HCT116 (cell line): Measurements from ENCODE around the gene CDA. TPM values are rescaled to one million over a fixed set of nuclear protein-coding genes. Genes with fewer than 3 reads are reported as not detected.

ENCODE experiments used
- ATAC-seq: fragments of 200-7000 bp; cut with Tn5 transposase; 2 replicates; pipeline ENCODE4 v1.9.1; 2020; ENCODE audit warnings: mild to moderate bottlenecking, moderate library complexity
- BruUV-seq: library from RNA; stranded (reverse); fragments of 400-500 nt; replicated peaks from 2 replicates; lab custom pipeline; 2021; lab: Mats Ljungman, UMichigan
- CTCF ChIA-PET: fragments of 300-600 bp; sonication (Branson Sonifier 250); formaldehyde crosslinking; loops from one replicate; lab custom pipeline; 2021; ENCODE audit warnings: antibody characterized with exemption; lab: Charles Lee
- POLR2A ChIA-PET: fragments of 300-600, 350-600 bp; sonication (Branson Sonifier 250); formaldehyde crosslinking; loops from one replicate; lab custom pipeline; 2021; ENCODE audit warnings: antibody characterized with exemption; lab: Charles Lee
- RAD21 ChIA-PET, 2 experiments: fragments of 300-600 bp; sonication (Branson Sonifier 250); formaldehyde crosslinking; loops; one replicate each; lab custom pipeline; 2023; ENCODE audit warnings: low total read pairs in 2 of 2; ENCODE audit not compliant: uncharacterized antibody in 2 of 2, unreplicated experiment in 2 of 2, low non-redundant PET in 1 of 2; lab: Charles Lee
- DNase-seq: peaks from one replicate; pipeline ENCODE4 v3.0.0-alpha.2; 2010; ENCODE audit warnings: low read depth, low spot score
- H2AFZ ChIP-seq: fragments of 200-600 bp; shearing (Covaris generic), sonication (generic); 2 replicates; pipeline ENCODE4 v1.6.1; 2017; ENCODE audit warnings: low read depth, mixed run types, mixed read lengths, antibody characterized with exemption, low read length; ENCODE audit not compliant: poor library complexity, severe bottlenecking
- H3K27ac ChIP-seq: 2 replicates; pipeline ENCODE4 v1.5.1; 2012; ENCODE audit warnings: low read depth, low read length
- H3K27me3 ChIP-seq: fragments of 200-600 bp; sonication (generic); 2 replicates; pipeline ENCODE4 v1.6.1; 2016; ENCODE audit warnings: mixed run types, low read length, mixed read lengths; ENCODE audit not compliant: insufficient read depth
- H3K36me3 ChIP-seq, 2 experiments: fragments of 200-500 bp in 1 of 2; fragments of 200-600 bp in 1 of 2; sonication (Bioruptor generic) in 1 of 2; sonication (generic) in 1 of 2; 2 replicates each; pipeline versions ENCODE4 v1.5.1 to v1.6.1; 2014 to 2016; ENCODE audit warnings: low read length in 2 of 2, inconsistent platforms in 1 of 2, mixed read lengths in 1 of 2, mixed run types in 1 of 2; ENCODE audit not compliant: insufficient read depth in 2 of 2, control insufficient read depth in 1 of 2
- H3K4me1 ChIP-seq, 2 experiments: fragments of 200-600 bp in 1 of 2; sonication (generic) in 1 of 2; 2 replicates each; pipeline versions ENCODE4 v1.5.1 to v1.6.1; 2012 to 2017; ENCODE audit warnings: low read length in 2 of 2, inconsistent platforms in 1 of 2, mild to moderate bottlenecking in 1 of 2, mixed read lengths in 1 of 2, mixed run types in 1 of 2, moderate library complexity in 1 of 2; ENCODE audit not compliant: insufficient read depth in 2 of 2, control insufficient read depth in 1 of 2
- H3K4me2 ChIP-seq: fragments of 200-600 bp; sonication (generic); 2 replicates; pipeline ENCODE4 v1.6.1; 2017; ENCODE audit warnings: mixed run types, low read length, mixed read lengths
- H3K4me3 ChIP-seq, 2 experiments: fragments of 200-600 bp in 1 of 2; sonication (generic) in 1 of 2; replicated peaks in 1 of 2; 2 replicates each; pipeline ENCODE4 v1.5.1; 2011 to 2016; ENCODE audit warnings: low read length in 2 of 2, control low read depth in 1 of 2, low read depth in 1 of 2, mild to moderate bottlenecking in 1 of 2, mixed read lengths in 1 of 2, mixed run types in 1 of 2
- H3K79me2 ChIP-seq: fragments of 200-600 bp; sonication (generic); 2 replicates; pipeline ENCODE4 v1.6.1; 2017; ENCODE audit warnings: mild to moderate bottlenecking, mixed run types, low read length, moderate library complexity, mixed read lengths; ENCODE audit not compliant: insufficient read depth
- H3K9ac ChIP-seq: fragments of 200-600 bp; sonication (generic); 2 replicates; pipeline ENCODE4 v1.6.1; 2016; ENCODE audit warnings: low read length, mixed read lengths
- H3K9me2 ChIP-seq: fragments of 200-600 bp; sonication (generic), shearing (Covaris generic); 2 replicates; pipeline ENCODE4 v1.6.1; 2017; ENCODE audit warnings: mixed run types, mild to moderate bottlenecking, moderate library complexity; ENCODE audit not compliant: insufficient read depth
- H3K9me3 ChIP-seq, 2 experiments: fragments of 200-500 bp in 1 of 2; fragments of 200-600 bp in 1 of 2; sonication (Bioruptor generic) in 1 of 2; sonication (generic) in 1 of 2; 2 replicates each; pipeline ENCODE4 v1.6.1; 2014 to 2017; ENCODE audit warnings: low read length in 2 of 2, mixed read lengths in 2 of 2, inconsistent platforms in 1 of 2, low read depth in 1 of 2, mild to moderate bottlenecking in 1 of 2, mixed run types in 1 of 2, moderate library complexity in 1 of 2; ENCODE audit not compliant: control insufficient read depth in 1 of 2, insufficient read depth in 1 of 2
- H4K20me1 ChIP-seq: fragments of 200-600 bp; sonication (generic), shearing (Covaris generic); 2 replicates; pipeline ENCODE4 v1.6.1; 2017; ENCODE audit warnings: mixed run types, mild to moderate bottlenecking, moderate library complexity; ENCODE audit not compliant: insufficient read depth
- EGR1 ChIP-seq: IDR thresholded peaks from 2 replicates; pipeline ENCODE4 v1.6.1; 2012; ENCODE audit warnings: low read depth
- EZH2 ChIP-seq: fragments of 200-600 bp; sonication (generic); IDR thresholded peaks from 2 replicates; pipeline ENCODE4 v1.6.1; 2017; ENCODE audit warnings: antibody characterized with exemption, mixed run types
- FOSL1 ChIP-seq: IDR thresholded peaks from 2 replicates; pipeline ENCODE4 v1.6.1; 2012; ENCODE audit warnings: low read depth
- RAD21 ChIP-seq: IDR thresholded peaks from 2 replicates; pipeline ENCODE4 v1.6.1; 2012; ENCODE audit warnings: low read depth, mild to moderate bottlenecking
- TCF7L2 ChIP-seq: IDR thresholded peaks from 2 replicates; pipeline ENCODE4 v1.7.0; 2011; ENCODE audit warnings: borderline replicate concordance, inconsistent platforms; ENCODE audit not compliant: insufficient read depth, insufficient read length; ENCODE audit errors: extremely low read depth
- ZFX ChIP-seq: fragments of 450-650 bp; IDR thresholded peaks from 2 replicates; pipeline ENCODE4 v1.6.1; 2017
- intact Hi-C: fragments of 100-400 bp; cut with micrococcal nuclease; formaldehyde crosslinking; loops from 2 replicates; pipeline ENCODE4 v1.10.0; 2022
- total RNA-seq: library from RNA; stranded (reverse); gene quantifications from one replicate; pipeline ENCODE4 v1.2.1, GENCODE V29; 2021; ENCODE audit not compliant: unreplicated experiment
- TF ChIP-seq, protein P1 (sequence below): IDR thresholded peaks from 2 replicates; pipeline ENCODE4 v1.6.1; 2012; ENCODE audit warnings: low read depth
- TF ChIP-seq, protein P2 (sequence below): IDR thresholded peaks from 2 replicates; pipeline ENCODE4 v1.6.1; 2012

CDA gene
- total RNA-seq, 1 experiment from 2014 or later = 28.6 TPM

DNA sequence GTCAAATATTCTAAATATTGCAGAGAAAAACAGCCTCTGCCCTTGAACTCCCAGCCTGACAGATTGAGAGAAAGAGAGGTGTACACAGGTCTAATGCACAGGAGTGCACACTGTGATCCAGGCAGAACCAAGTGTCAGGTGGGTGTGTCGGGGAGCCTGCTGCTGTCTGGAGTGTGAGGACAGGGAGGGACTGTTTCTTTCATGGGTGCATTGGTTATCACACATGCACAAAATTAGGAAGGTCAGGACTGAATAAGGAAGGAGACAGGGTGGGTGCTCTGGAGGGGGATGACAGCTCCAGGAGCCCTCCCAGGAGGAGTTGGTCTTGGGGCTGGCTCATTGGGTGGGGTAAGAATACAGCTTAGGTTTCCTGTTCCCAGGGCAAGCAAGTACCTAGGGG lies 31.1 kb downstream of the CDA start:
- H3K4me3 ChIP-seq = no peak overlapping the region
- no peaks in the 10 kb centered on the region for H3K27me3 ChIP-seq
- ChIA-PET CTCF (no interaction called here), RAD21 (no interaction called here), POLR2A (interaction anchor here (1.6 kb wide), 1 partner anchor 14 kb away, joined by 5 read pairs; the partner anchor contains the start of gene PINK1)
- no peaks in the 10 kb centered on the region for H4K20me1 ChIP-seq
- no peak overlapping the region for H3K9ac ChIP-seq
- no peak for DNase-seq
- H3K36me3 ChIP-seq = no peaks in the 10 kb centered on the region; a peak in 1 of 4 replicates
- no peak overlapping the region for H3K4me2 ChIP-seq
- ATAC-seq = no peak
- H3K9me2 ChIP-seq = no peaks in the 10 kb centered on the region
- no peaks in the 10 kb centered on the region for H3K9me3 ChIP-seq
- no peaks in the 10 kb centered on the region for H3K79me2 ChIP-seq
- TF ChIP-seq EZH2 (no peak), FOSL1 (no peak), ZFX (no peak), RAD21 (no peak), EGR1 (no peak), TCF7L2 (no peak)
- TF ChIP-seq, protein P1, sequence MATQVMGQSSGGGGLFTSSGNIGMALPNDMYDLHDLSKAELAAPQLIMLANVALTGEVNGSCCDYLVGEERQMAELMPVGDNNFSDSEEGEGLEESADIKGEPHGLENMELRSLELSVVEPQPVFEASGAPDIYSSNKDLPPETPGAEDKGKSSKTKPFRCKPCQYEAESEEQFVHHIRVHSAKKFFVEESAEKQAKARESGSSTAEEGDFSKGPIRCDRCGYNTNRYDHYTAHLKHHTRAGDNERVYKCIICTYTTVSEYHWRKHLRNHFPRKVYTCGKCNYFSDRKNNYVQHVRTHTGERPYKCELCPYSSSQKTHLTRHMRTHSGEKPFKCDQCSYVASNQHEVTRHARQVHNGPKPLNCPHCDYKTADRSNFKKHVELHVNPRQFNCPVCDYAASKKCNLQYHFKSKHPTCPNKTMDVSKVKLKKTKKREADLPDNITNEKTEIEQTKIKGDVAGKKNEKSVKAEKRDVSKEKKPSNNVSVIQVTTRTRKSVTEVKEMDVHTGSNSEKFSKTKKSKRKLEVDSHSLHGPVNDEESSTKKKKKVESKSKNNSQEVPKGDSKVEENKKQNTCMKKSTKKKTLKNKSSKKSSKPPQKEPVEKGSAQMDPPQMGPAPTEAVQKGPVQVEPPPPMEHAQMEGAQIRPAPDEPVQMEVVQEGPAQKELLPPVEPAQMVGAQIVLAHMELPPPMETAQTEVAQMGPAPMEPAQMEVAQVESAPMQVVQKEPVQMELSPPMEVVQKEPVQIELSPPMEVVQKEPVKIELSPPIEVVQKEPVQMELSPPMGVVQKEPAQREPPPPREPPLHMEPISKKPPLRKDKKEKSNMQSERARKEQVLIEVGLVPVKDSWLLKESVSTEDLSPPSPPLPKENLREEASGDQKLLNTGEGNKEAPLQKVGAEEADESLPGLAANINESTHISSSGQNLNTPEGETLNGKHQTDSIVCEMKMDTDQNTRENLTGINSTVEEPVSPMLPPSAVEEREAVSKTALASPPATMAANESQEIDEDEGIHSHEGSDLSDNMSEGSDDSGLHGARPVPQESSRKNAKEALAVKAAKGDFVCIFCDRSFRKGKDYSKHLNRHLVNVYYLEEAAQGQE = no peak
- TF ChIP-seq, protein P2, sequence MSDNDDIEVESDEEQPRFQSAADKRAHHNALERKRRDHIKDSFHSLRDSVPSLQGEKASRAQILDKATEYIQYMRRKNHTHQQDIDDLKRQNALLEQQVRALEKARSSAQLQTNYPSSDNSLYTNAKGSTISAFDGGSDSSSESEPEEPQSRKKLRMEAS = no peak
- H2AFZ ChIP-seq = no peak overlapping the region
- no peaks in the 10 kb centered on the region; a peak in 2 of 4 replicates for H3K4me1 ChIP-seq
- H3K27ac ChIP-seq = no peak overlapping the region
- intact Hi-C loops = no loop called here
- no TSS peak for BruUV-seq
